Ishikawa (cell line): ENCODE results near the gene OBSCN.
A peak's percentile ranks its signal among the peaks of the same experiment; 100 is the strongest.

Experiments used
- CEBPB ChIP-seq: IDR thresholded peaks from 2 replicates; pipeline ENCODE4 v1.6.1; 2012
- EGR1 ChIP-seq: IDR thresholded peaks from 2 replicates; pipeline ENCODE4 v1.6.1; 2012
- EP300 ChIP-seq: IDR thresholded peaks from 2 replicates; pipeline ENCODE4 v1.6.1; 2012; ENCODE audit warnings: borderline replicate concordance
- FOXM1 ChIP-seq: IDR thresholded peaks from 2 replicates; pipeline ENCODE4 v1.6.1; 2012; ENCODE audit warnings: low read depth, borderline replicate concordance
- NFIC ChIP-seq: IDR thresholded peaks from 2 replicates; pipeline ENCODE4 v1.6.1; 2012
- RAD21 ChIP-seq: IDR thresholded peaks from 2 replicates; pipeline ENCODE4 v1.6.1; 2012; ENCODE audit warnings: low read depth
- TAF1 ChIP-seq: IDR thresholded peaks from 2 replicates; pipeline ENCODE4 v1.6.1; 2012; ENCODE audit warnings: low read depth, mild to moderate bottlenecking
- TCF12 ChIP-seq: IDR thresholded peaks from 2 replicates; pipeline ENCODE4 v1.6.1; 2012; ENCODE audit warnings: low read depth
- TEAD4 ChIP-seq: IDR thresholded peaks from 2 replicates; pipeline ENCODE4 v1.6.1; 2012
- YY1 ChIP-seq: IDR thresholded peaks from 2 replicates; pipeline ENCODE4 v1.6.1; 2012; ENCODE audit warnings: low read depth
- ZBTB7A ChIP-seq: IDR thresholded peaks from 2 replicates; pipeline ENCODE4 v1.6.1; 2012; ENCODE audit warnings: low read depth
- TF ChIP-seq, protein P1 (sequence below): IDR thresholded peaks from 2 replicates; pipeline ENCODE4 v1.6.1; 2012
- TF ChIP-seq, protein P2 (sequence below): IDR thresholded peaks from 2 replicates; pipeline ENCODE4 v1.6.1; 2012; ENCODE audit warnings: low read depth, mild to moderate bottlenecking
- TF ChIP-seq, protein P3 (sequence below): IDR thresholded peaks from 2 replicates; pipeline ENCODE4 v1.6.1; 2012

OBSCN gene

DNA sequence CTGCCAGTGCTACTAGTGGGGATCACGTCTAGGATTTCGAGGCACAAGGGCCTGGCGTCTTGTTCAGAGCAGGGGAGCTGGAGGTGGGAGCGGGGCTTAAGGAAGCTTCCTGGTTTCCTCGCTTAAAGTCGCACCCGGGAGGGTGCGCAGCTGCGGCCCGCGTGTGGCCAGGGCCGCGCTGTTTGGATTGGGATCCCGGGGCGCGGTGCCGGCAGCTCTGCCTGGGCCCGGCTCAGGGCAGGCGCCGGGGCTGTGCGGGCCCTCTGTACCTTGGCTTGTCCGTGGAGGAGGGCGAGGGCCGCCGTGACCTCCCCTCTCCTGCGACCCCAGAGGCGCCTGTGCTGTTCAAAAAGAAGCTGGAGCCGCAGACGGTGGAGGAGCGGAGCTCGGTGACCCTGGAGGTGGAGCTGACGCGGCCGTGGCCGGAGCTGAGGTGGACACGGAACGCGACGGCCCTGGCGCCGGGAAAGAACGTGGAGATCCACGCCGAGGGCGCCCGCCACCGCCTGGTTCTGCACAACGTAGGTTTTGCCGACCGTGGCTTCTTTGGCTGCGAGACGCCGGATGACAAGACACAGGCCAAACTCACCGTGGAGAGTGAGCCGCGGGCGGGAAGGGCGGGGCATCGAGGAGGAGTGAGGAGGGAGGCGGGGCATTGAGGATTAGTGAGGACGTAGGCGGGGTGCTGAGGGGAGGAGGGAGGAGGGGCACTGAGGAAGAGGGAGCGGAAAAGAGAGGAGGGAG is 67.8 kb downstream of the OBSCN start:
- TF ChIP-seq, protein P1, sequence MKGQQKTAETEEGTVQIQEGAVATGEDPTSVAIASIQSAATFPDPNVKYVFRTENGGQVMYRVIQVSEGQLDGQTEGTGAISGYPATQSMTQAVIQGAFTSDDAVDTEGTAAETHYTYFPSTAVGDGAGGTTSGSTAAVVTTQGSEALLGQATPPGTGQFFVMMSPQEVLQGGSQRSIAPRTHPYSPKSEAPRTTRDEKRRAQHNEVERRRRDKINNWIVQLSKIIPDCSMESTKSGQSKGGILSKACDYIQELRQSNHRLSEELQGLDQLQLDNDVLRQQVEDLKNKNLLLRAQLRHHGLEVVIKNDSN, result no peak
- no peak for TF ChIP-seq NFIC
- peak; percentile 45; the same call in 1 of the 2 replicates for TF ChIP-seq EGR1
- no peak for TF ChIP-seq EP300

DNA sequence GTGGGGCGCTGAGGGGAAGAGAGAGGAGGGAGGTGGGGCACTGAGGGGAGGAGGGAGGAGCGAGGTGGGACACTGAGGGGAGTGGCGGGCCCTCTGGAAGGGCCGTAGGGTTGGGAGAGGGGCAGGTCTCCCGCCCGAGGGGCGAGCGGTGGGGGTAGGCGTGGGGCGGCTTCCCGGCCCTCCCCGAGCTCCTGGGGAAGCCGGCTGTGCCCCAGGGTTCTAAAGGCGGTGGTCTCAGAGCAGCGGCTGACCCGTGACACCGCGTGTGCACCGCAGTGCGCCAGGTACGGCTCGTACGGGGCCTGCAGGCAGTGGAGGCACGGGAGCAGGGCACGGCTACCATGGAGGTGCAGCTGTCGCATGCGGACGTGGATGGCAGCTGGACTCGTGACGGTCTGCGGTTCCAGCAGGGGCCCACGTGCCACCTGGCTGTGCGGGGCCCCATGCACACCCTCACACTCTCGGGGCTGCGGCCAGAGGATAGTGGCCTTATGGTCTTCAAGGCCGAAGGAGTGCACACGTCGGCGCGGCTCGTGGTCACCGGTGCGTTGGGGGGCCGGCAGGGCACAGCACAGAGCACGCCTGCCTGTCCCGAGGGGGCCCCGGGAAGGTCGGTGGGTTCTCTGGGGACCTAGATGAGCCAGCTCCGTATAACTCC is 68.5 kb downstream of the OBSCN start:
- TF ChIP-seq ZBTB7A, result no peak
- no peak for TF ChIP-seq FOXM1
- TF ChIP-seq, protein P2, sequence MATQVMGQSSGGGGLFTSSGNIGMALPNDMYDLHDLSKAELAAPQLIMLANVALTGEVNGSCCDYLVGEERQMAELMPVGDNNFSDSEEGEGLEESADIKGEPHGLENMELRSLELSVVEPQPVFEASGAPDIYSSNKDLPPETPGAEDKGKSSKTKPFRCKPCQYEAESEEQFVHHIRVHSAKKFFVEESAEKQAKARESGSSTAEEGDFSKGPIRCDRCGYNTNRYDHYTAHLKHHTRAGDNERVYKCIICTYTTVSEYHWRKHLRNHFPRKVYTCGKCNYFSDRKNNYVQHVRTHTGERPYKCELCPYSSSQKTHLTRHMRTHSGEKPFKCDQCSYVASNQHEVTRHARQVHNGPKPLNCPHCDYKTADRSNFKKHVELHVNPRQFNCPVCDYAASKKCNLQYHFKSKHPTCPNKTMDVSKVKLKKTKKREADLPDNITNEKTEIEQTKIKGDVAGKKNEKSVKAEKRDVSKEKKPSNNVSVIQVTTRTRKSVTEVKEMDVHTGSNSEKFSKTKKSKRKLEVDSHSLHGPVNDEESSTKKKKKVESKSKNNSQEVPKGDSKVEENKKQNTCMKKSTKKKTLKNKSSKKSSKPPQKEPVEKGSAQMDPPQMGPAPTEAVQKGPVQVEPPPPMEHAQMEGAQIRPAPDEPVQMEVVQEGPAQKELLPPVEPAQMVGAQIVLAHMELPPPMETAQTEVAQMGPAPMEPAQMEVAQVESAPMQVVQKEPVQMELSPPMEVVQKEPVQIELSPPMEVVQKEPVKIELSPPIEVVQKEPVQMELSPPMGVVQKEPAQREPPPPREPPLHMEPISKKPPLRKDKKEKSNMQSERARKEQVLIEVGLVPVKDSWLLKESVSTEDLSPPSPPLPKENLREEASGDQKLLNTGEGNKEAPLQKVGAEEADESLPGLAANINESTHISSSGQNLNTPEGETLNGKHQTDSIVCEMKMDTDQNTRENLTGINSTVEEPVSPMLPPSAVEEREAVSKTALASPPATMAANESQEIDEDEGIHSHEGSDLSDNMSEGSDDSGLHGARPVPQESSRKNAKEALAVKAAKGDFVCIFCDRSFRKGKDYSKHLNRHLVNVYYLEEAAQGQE, result no peak
- TF ChIP-seq EGR1, result peak; percentile 1; the same call in 1 of the 2 replicates

DNA sequence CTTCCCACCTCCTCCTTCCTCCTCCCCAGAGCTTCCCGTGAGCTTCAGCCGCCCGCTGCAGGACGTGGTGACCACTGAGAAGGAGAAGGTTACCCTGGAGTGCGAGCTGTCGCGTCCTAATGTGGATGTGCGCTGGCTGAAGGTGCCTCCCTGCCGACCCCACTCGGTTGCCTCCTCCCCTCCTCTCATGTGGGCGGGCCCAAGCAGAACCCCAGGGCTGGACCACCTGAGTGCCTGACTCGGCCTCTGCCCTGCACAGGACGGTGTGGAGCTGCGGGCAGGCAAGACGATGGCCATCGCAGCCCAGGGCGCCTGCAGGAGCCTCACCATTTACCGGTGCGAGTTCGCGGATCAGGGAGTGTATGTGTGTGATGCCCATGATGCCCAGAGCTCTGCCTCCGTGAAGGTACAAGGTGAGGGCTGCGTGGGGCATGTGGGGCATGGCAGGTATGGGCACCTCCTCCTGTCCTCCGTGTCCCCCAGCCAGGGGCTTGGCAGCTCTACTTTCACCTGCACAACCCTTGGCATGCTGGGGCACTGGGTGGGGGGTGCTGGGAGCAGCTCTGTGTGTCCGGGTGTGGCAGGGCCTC is 69.2 kb downstream of the OBSCN start:
- TF ChIP-seq TCF12 (no peak), NFIC (no peak), TAF1 (no peak), YY1 (no peak), TEAD4 (no peak)
- TF ChIP-seq, protein P2, result no peak

DNA sequence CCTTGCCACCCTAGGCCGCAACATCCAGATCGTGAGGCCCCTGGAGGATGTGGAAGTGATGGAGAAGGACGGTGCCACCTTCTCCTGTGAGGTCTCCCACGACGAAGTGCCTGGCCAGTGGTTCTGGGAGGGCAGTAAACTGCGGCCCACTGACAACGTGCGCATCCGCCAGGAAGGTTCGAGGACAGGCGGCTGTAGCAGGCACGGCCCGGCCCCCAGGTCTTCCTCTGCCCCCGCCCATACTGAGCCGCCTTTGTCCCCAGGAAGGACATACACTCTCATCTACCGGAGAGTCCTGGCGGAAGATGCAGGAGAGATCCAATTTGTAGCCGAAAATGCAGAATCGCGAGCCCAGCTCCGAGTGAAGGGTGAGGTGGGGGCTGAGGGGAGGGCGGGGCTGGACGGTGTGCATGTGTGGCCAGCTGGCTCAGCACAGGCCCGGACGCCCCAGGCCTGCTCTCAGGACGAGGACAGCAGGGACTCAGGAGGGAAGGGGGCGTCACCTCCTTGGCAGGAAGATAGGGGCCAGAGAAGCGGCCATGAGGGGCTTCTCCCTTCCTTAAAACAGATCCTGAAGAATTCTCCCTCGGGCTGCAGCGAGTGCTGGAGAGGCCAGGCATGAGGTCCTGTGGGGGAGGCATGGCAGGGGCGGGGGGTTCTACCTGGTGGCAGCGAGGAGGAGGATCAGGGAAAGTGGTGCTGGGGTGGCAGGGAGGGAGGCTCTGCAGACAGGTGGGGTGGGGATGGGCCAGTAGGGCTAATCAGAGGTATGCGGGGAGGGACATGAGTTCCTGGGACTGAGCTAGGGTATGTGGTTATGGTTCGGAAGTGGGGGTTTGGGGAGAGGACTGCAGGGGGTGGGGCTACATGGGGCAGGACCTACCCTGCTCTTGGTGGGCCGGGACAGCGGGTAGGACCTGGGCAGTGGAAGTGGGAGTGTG is 69.9 kb downstream of the OBSCN start:
- no peak for TF ChIP-seq FOXM1
- no peak for TF ChIP-seq EP300
- TF ChIP-seq TCF12, result no peak
- no peak for TF ChIP-seq CEBPB
- TF ChIP-seq YY1, result no peak
- TF ChIP-seq, protein P2, result no peak
- TF ChIP-seq EGR1, result no peak
- no peak for TF ChIP-seq RAD21

DNA sequence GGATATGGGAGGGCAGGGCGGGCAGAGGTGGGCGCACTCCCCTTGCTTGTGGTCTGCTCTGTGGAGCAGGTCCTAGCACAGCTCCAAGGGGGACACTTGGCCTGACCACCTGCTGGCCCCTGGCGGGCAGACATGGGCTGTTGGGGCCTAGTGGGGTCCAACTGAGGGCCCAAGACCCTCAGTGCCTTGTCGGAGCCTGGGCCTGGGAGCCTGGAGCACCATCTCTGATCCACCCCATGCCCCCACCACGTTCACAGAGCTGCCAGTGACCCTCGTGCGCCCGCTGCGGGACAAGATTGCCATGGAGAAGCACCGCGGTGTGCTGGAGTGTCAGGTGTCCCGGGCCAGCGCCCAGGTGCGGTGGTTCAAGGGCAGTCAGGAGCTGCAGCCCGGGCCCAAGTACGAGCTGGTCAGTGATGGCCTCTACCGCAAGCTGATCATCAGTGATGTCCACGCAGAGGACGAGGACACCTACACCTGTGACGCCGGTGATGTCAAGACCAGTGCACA is 70.6 kb downstream of the OBSCN start:
- TF ChIP-seq, protein P2, result no peak
- TF ChIP-seq EP300 (no peak), CEBPB (no peak), EGR1 (no peak), FOXM1 (no peak)
- TF ChIP-seq, protein P3, sequence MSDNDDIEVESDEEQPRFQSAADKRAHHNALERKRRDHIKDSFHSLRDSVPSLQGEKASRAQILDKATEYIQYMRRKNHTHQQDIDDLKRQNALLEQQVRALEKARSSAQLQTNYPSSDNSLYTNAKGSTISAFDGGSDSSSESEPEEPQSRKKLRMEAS, result no peak
